ENCODE measurements around the gene ATP6V0E2.
"Not testable (repeated sequence)": the region's sequence is repeated elsewhere in the genome, so short reads cannot be mapped to it uniquely, and the experiment has no call there.

Gene ATP6V0E2

DNA sequence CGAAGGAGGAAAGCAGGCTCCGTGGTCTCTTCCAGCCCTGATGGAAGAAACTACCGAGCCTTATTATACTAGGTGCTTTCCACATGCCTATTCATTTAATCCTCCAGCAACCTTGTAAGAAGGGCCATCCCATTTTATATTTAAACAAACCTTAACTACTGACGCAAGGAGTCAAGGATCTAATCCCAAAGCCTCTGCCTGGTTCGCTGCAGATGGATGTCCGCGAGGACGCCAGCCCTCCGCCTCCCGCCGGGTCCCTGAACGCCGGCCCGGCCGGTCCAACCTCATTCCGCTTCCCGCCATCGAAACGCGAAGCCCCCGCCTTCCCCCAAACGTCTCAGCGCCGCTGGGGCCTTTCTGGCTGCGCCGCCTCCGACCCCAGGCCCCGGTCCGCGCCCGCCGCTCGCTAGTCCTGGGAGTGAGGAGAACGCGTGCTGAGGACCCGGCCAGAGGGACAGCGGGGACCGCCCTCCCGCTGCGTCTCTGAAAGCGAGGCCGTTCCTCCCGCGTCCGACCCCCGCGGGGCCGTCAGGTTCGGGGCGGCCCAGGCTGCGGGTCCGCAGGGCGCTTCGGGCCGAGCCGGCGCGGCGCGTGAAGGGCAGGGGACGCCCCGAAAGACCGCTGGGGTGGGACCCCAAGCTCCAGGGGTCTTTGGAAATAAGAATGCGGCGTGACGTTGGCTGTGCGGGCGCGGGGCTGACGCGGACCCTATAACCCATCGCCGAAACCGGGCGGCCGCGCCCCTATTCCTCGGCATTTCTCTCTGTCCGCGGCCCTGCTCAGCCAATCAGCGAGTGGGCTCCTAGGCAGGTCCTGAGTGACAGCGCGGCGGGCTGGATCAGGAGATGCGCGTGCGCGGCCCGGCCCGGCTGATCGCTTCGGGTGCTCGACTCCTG, at the start of gene ATP6V0E2:
ATP6V0E2 (plus strand) TSS at position 896 of the 896 bp plus-strand sequence. CDS start 97 bp downstream, outside the sequence.
- peak; percentile 82 for DNase-seq (ENCODE audit: low read depth, low spot score)

DNA sequence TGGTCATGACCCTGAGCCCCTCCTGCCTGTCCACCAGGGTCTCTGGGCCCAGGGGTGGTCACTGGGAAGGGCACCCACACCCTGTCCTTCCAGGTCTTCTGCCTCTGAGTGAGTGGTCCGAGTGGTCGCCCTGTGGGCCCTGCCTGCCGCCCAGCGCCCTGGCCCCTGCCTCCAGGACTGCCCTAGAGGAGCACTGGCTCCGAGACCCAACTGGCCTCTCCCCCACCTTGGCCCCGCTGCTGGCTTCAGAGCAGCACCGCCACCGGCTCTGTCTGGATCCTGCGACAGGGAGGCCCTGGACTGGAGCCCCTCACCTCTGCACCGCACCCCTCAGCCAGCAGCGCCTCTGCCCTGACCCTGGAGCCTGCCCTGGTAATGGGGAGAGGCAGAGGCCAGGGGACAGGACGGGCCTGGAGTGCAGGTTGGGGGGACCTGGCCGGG, 49.4 kb upstream of the ATP6V0E2 start:
- no peak for DNase-seq (ENCODE audit: low read depth, low spot score)

DNA sequence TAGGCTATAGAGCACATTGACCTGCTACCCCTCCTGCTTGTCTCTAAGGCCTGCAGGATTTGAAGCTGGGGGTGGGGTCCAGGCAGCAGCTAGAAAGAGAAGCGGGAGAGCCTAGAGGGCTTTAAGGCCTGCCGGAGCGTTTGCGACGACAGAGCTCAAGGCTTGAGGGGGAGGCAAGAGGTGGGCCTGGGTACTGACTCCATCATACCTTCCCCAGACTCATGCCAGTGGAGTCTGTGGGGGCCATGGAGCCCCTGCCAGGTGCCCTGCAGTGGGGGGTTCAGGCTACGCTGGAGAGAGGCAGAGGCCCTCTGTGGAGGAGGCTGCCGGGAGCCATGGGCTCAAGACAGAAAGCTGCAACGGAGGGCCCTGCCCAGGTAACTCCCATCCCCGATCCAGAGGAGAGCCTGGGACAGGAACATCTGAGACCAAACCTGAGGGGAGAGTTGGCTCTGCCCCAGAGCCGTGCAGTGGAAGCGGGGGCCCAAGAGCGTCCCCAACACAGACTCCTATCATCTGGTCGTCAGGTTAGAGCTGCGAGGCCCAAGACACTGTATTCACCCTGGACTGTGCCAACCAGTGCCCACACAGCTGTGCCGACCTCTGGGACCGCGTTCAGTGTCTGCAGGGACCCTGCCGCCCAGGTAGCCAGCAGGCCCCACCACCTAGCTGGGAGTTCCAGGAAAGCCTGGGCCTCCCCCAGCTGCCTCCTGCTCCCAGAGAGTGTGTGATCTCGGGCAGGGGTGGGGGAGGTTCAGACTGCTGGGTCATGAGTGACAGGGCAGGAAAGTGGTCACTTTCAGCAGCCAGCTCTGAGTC, 48.8 kb upstream of the ATP6V0E2 start:
- no peak for DNase-seq (ENCODE audit: low read depth, low spot score)

DNA sequence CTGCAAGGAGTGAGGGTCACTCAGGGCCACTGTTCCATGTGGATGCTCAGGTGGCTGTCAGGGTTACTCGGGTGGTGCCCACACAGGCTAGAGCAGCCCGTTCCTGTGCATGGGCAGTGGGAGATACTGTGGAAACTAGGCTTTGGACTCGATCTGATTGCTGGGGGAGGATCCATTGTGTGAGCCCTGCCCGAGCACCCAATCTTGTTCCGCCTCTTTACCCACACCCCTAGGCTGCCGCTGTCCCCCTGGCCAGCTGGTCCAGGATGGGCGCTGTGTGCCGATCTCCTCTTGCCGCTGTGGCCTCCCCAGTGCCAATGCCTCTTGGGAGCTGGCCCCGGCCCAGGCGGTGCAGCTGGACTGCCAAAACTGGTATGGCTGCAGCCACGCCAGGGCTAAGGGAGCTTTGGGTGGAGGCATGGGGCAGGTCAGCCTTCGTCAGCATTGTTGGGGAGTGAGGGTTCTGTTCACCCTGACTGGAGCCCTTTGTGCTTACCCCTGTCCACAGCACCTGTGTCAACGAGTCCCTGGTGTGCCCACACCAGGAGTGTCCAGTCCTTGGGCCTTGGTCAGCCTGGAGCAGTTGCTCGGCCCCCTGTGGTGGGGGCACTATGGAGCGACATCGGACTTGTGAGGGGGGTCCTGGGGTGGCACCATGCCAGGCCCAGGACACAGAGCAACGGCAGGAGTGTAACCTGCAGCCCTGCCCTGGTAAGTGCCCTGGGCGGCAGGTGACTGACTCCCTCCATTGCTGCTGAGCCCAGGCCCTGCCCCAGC, 48.0 kb upstream of the ATP6V0E2 start:
- DNase-seq (ENCODE audit: low read depth, low spot score) = no peak

DNA sequence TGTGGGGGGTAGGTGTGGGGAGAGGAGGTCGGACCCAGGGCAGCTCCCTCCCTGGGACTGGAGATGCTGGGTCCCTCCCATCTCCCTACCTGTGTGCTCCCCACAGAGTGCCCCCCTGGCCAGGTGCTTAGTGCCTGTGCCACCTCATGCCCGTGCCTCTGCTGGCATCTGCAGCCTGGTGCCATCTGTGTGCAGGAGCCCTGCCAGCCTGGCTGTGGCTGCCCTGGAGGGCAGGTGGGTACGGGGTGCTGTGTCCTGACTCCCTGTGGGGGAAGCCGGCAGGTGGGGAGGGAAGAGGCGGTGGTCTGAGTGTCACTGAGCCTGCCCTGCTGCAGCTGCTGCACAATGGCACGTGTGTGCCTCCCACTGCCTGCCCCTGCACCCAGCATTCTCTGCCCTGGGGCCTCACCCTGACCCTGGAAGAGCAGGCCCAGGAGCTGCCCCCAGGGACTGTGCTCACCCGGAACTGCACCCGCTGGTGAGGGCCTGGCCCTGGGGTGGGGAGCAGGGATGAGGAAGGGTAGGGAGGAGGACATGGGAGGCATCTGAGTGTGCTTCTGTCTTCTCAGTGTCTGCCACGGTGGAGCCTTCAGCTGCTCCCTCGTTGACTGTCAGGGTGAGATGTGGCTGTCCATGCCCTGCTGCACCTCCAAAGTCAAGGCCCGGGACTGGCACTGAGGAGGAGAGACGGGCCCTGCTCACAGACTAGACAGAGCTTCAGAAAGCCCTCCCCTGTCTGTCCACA, 47.3 kb upstream of the ATP6V0E2 start:
- DNase-seq (ENCODE audit: low read depth, low spot score) = no peak

DNA sequence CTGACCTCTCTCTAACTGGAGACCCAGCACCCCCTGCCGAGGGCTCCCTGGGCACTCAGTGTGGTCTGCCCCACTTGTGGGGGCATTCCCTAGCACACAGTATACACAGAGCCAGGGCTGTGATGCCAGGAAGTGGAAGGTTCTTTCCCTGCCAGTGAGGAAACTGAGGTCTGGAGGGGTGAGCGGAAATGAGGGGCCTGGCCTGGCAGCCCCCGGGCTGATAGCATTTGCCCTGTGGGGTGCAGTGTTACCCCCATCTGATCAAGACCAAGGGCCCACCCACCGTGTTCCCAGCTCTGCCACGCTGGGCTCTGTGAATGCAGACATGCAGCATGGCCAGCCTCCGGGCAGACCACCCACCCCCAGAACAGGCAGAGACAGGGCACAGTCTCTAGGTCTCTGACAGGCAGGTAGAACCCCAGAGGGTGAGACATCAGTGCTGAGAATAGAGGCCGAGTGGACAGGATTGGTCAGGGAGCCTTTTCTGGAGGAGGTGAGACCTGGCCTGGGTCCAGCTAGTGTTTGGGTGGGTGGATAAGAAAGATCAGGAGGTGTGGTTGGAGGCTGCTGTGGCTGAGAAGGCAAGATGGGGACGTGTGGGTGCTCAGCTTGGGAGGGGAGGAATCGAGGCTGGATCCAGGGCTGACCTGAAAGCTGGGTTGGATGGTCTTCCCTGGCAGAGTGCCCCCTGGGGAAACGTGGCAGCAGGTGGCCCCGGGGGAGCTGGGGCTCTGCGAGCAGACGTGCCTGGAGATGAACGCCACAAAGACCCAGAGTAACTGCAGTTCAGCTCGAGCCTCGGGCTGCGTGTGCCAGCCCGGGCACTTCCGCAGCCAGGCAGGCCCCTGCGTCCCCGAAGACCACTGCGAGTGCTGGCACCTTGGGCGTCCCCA, 46.4 kb upstream of the ATP6V0E2 start:
- no peak for DNase-seq (ENCODE audit: low read depth, low spot score)

DNA sequence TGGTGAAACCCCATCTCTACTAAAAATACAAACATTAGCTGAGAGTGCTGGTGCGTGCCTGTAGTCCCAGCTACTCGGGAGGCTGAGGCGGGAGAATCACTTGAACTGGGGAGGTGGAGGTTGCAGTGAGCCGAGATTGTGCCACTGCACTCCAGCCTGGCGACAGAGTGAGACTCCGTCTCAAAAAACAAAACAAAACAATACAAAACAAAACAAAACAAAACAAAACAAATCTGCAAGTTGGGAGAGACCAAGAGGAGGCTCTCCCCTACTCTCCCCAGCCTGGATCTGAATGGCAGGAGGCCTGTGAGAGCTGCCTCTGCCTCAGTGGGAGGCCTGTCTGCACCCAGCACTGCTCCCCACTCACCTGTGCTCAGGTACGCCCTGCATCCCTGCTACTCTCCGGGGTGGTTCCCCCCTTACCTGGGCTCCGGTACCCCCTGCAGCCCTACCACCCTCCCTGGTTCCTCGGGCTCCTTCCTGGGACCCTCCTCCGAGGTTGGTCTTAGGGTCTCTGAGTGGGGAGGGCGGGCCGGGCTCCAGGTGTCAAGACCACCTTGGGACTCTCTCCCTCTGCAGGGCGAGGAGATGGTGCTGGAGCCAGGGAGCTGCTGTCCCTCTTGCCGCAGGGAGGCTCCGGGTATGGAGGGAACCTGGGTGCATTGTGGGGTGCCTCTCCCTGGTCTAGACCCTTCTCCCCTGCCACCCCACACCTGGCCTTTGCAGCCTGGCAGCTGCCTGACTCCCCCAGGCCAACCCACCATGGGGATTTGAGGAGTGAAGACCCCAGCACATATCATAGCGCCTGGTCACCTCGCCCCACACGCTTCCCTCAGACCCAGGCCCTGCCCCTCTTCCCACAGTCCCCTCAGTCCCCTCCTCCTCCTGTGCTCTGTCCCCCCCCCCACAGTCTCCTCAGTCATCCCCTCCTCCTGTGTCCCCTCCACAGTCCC, 45.1 kb upstream of the ATP6V0E2 start:
- no peak for DNase-seq (ENCODE audit: low read depth, low spot score)

DNA sequence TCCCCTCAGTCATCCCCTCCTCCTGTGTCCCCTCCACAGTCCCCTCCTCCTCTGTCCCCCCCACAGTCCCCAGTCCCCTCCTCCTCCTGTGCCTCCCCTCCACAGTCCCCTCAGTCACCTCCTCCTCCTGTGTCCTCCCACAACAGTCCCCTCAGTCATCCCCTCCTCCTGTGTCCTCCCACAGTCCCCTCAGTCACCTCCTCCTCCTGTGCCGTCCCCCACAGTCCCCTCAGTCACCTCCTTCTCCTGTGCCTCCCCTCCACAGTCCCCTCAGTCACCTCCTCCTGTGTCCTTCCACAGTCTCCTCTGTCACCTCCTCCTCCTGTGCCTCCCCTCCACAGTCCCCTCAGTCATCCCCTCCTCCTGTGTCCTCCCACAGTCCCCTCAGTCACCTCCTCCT, 43.2 kb upstream of the ATP6V0E2 start:
- not testable (repeated sequence) for DNase-seq (ENCODE audit: low read depth, low spot score)

DNA sequence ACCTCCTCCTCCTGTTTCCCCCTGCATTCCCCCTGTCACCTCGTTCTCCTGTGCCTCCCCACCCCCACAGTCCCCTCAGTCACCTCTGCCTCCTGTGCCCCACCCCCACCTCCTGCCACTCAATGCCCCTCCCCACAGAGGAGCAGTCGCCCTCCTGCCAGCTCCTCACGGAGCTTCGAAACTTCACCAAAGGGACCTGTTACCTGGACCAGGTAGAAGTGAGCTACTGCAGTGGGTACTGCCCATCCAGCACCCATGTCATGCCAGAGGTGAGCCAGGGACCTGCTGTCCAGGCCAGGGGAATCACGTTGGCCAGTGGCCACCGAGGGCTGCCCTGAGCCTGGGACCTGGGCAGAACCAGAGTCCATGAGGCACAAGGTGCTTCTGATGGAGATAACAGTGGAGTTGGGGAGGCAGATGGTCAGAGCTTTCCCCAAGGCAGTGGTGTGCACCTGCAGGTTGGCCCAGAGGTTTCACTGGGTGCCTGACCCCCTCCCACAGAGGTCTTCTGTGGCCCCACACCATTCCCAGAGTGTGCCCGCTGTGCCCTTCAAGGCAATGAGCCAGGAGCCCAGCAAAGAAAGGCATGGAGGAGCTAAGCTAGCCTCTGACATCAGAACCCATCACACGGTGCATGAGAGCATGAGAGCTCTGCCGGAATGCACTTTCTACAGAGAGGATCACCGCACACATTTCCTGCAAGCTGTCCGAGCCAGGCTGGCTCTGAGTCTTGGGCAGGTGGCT, 42.6 kb upstream of the ATP6V0E2 start:
- no peak for DNase-seq (ENCODE audit: low read depth, low spot score)

DNA sequence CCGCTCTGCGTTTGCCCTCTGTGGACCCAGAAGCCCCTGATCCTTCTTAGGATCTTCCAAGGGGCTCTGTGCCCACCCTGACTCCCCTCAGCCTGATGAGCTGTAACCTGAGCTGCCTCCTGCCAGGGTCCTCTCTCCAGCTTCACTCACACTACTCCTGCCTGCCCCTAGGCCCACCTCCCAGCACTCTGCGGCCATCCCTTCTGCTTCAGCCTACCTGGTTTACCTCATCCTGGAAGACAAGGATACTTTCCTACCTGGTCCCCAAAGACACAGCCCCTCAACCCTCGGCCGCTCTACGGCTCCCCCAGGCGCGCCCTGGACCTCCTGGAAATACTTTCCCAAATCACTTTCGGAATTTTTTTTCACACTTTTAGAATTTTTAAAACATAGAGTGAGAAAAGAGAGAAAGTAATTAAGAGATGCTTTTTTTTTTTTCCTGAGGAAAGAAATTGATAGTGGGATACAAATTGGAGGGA, 42.0 kb upstream of the ATP6V0E2 start:
- DNase-seq (ENCODE audit: low read depth, low spot score) = no peak

DNA sequence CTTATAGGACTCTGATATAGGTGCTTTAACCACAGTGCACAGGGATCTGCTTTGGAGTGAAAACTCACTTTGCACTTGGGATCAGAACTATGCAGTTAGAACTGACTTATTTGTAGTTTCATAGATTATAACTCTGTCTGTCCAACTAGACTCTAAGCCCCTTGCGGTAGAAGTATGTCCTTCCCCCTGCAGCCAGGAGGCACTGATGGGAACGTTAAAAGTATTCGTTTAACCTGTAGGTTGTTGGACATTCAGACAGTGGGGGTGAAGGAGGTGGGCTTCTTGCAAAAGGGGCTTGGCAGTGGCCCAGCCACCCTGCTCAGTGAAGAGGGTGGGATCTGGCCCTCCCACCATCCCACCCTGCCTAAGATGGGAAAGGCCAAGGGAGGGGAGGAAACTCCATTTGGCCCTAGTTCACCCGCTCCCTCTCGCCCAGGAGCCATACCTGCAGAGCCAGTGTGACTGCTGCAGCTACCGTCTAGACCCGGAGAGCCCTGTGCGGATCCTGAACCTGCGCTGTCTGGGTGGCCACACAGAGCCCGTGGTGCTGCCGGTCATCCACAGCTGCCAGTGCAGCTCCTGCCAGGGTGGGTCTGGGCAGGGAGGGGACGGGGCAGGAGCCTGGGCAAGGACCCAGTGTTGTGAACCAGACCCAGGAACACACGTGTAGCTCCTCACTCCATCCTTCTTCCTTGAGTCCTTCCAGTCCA, 41.3 kb upstream of the ATP6V0E2 start:
- no peak for DNase-seq (ENCODE audit: low read depth, low spot score)

DNA sequence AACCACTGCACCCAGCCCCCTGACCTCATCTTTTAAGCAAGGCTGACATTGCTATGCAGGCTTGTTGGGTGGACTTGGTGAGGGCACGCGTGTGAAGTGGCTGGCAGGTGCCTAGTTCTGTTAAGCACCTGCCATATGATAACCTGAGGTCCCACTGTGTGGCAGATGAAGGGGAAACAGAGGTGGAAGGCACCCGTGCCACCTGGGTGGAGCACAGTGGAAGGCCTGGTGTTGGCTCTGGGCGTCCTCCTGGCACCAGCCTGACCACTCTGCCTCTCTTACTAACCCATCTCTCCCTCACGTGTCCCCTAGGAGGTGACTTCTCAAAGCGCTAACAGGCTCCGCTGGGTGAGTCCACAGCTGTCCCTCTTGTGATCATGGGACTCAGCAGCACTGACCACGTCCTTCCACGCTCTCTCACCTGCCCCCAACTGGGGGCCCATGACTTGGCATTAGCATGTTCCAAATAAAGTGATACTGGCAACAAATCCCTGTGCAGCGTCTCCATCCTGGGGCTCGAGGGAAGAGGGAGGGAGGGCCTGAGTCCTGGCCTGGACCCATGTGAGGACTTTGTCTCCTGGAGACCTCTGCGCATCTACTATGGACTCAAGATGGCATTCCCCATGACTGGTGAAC, 40.2 kb upstream of the ATP6V0E2 start:
- DNase-seq (ENCODE audit: low read depth, low spot score) = no peak

DNA sequence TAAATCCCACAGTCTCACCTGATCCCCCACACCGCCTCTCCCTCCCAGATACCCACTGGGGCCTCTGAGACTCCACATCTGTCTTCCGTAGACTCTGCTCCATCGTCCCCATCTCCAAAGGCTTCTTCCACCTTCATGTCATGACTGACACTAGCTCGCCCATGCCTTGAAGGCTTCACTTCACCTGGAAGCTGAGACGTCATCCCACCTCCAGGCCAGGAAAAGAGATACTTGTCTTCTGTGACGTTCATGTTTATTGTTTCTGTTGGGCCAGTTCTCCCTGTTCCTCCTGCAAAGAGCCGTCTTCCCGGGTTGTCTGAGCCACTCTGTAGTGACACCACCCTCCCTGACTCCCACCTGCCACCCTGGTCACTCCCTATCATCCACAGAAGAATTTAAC, 39.2 kb upstream of the ATP6V0E2 start:
- DNase-seq (ENCODE audit: low read depth, low spot score) = no peak

DNA sequence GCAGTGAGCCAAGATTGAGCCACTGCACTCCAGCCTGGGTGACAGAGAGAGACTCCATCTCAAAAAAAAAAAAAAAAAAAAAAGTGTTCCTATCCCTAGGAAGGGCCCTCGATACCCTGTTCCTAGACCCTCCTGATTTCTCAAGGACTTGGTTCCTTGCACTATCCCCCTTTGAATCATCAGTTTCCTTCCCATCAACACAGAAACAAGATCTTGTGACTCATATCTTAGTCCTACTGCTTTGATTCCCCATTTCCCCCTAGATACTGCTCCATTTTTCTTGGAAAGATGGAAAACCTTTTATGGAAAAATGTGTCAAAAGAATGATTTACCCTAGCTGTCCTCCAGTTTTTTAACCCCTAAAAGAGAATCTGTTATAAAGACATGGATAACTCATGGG, 37.3 kb upstream of the ATP6V0E2 start:
- DNase-seq (ENCODE audit: low read depth, low spot score) = no peak

DNA sequence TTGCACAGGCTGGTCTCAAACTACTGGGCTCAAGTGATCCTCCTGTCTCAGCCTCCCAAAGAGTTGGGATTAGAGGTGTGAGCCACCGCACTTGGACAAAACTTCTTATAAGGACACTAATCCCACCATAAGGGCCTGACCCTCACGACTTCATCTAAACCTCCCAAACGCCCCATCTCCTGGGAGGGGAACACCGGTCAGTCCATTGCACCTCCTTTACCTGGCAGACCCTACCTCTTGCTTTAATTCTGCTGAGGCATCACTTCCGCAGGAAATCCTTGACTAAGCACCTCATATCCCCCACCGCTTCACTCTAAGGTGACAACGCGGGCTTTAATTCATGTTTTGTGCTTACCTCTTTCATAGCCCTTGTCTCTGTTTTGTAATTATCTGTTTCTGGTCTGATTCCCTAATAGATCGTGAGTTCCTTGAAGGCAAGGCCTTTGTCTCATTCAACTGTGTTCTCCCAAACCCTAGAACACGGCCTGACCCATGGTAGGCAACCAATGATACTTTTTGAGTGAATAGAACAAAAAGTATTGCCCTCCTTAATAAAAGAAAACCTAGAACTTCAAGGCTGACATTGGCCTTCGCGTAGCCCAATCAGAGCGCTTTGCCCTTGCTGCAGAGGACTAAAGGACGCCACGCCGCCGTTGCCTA, 36.1 kb upstream of the ATP6V0E2 start:
- DNase-seq (ENCODE audit: low read depth, low spot score) = no peak

DNA sequence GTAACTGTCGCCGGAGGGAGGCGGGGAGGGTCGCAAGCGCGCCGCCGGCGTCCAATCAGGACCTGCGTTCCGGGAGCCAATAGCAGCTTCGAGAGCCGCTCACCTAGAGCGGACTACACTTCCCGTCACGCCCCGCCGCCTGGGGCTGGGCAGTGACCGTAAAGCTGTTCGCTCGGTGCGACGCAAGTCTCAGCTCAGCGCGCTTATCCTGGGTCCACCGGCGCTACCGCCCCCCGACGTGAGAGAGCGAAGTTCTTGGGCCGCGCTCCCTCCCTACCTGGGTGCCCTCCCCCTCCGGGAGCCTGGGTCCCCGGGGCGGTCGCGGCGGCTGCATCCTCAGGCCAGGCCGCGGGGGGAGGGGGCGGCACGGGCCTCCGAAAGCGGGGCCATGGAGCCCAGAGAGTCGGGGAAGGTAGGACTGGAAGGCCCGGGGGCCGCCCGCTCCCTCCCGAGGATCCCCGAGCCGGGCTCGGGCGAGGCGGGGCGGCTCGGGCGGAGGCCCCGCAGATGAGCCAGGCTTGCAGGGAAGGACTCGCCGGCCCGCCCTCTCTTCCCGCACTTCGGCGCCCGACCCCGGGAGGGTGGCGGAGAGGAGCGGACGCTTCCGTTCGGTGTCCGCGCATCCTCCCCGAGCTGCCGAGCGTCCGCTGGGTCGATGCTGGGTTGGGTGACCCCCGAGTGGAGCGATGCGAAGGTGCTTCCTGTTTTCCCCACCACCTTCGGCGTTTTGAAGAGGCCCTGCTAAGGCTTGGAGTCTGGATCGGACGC, 35.4 kb upstream of the ATP6V0E2 start, which contains the start of gene ZNF862:
ZNF862 (plus strand) TSS at position 152 of the 768 bp plus-strand sequence; CDS start at position 389, 237 bp downstream.
- DNase-seq (ENCODE audit: low read depth, low spot score) = peak; percentile 91

Measured in activated CD4-positive, CD25-positive, alpha-beta regulatory T cell treated with anti-CD3 and anti-CD28 coated beads, Interleukin-2, amount 50 U/mL, for 16 hours (primary cell).